IPS-NIHi7 (cell line): ENCODE data around the gene DLGAP1.
"Not testable (repeated sequence)": the region's sequence is repeated elsewhere in the genome, so short reads cannot be mapped to it uniquely, and the experiment has no call there.

ENCODE experiments used
- DNase-seq: peaks from one replicate; pipeline ENCODE4 v3.0.0; 2012; ENCODE audit warnings: mixed read lengths; ENCODE audit errors: extremely low spot score

The DLGAP1 gene

GRCh38 chr18:3498698-3499471 lies 956.2 kb downstream of the DLGAP1 start:
- peak; percentile 77 for DNase-seq

DNA sequence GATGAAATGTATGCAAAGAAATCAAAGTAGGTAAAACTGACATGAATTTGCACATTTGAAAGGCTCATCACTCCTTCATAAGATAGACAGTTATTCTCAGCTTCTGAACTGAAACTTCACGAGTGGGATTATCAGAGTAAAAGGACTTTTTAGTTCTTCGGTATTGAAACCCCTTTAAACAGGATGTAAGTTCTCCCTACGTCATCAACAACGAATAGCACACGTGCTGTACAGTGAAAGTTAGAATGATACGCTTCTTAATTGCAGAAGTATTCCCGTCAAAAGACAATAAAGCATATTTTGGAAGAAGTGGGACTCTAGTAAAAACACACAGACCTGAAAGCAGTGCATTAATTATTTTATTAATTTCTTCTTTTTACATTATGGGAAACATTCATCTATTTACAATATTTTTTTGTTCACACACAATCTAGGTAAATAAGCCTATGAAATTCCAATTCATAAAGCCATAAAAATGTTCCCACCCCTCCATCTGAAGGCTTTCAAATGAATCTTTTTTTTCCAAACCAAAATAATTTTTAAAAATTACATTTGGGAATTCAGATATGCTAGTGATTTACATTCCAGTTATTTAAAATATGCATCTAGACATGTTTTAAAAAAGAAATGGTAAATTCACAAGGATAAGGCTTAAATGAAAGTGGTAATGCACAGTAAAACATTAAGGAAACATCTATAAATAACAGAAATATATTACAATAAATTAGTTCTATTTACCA lies 959.2 kb downstream of the DLGAP1 start:
- DNase-seq = no peak

GRCh38 chr18:3494569-3494968 lies 960.5 kb downstream of the DLGAP1 start:
- DNase-seq = no peak

- DNase-seq = no peak
Measured at GRCh38 chr18:3494245-3494526, 960.9 kb downstream of the DLGAP1 start.

DNA sequence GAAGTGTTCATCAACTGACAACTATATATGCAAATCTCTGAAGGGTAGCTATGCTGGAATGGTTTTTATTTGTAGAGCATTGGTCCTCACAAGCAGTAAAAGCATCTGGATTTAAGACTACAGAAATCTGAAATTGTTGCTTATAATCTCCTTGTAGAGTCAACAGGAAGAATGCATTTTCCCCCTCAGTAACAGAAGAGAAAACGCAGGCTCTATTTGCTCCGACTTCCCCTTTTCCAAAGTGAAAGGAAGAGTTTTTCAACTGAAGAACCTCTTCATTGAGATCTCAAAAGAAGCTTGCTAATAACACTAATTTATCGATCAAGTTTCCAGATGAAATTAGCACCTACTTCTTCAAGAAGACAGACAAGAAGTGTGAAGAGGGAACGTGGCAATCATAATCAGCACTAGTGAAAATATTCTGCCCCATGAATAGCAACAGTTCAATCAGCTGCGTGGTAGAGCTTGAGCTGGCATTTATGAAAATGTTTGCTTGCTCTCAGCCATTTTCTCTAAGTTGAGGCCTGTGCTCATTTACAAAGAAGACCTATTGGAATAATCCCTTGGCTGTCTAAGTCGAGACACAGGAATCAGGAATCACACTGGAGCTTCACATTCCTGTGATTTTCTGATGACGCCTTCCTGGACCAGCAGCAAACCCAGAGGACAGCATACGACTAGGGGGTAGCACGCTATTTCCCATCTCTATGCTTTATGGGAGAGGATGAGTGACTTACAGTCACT lies 961.4 kb downstream of the DLGAP1 start:
- DNase-seq = peak; percentile 31

DNA sequence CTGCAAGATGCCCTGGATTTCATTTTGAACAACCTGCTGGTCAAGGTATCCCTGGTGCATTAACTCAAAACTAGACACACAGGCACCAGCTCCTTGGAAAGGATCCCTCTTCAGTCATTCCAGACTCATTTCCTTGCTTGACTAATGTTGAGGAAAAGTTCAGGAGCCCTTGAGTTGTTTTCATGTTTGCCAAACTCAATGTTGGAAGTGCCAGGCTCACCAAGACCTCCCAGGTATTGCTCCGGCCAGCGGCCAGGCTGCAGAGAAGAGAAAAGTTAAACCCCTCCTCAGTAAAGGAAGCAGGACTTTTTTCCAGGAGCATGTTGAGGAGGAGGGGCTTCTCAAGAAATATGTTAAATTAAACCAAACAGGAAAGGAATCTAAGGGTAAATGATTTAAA lies 962.4 kb downstream of the DLGAP1 start:
- DNase-seq = no peak

DNA sequence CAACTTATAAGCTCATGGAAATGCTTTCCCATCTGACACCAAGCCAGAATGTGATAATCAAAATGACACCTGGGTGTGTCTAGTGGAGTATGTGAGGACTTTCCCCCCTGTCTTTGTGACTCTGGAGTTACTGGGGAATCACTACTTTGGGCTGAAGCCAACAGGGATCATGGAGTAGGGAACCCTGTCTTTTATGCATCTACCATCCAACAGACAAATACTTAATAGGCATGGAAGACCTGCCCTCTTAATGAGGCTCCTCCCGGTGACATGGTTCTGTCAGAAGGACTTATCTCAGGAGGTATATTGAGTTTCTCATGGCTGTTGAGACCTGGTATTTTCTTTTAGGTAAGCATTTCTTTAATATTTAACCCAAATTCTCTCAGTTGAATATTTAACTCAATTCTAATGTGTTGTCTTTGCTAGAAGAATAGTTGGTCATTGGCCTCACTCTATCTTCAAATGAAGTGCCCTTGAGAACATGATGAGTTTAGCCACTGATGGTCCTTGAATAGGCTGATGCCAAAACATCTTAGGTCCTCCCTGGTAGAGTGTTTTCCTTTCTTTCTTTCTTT lies 963.0 kb downstream of the DLGAP1 start:
- DNase-seq = no peak

- no peak for DNase-seq
Measured at GRCh38 chr18:3489462-3489861, 965.6 kb downstream of the DLGAP1 start.

DNA sequence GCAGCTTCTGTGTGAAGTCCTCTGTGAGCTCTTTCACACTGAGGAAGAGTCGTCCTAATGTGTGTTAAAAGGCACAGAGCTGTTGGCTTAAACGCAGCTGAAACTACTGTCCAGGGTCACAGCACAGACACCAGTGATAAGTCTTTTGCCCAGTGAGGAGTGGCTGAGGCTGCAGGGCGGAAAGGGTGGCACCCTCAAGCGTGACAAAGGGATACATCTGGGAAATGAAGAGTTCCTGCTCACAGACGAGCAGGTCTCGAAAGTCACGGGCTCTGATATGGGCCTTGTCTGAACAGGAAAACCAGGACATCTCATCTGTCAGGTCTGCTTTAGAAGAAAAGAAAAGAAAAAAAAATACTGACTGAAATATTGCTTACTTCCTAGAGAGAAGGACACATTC lies 968.6 kb downstream of the DLGAP1 start:
- no peak for DNase-seq

DNA sequence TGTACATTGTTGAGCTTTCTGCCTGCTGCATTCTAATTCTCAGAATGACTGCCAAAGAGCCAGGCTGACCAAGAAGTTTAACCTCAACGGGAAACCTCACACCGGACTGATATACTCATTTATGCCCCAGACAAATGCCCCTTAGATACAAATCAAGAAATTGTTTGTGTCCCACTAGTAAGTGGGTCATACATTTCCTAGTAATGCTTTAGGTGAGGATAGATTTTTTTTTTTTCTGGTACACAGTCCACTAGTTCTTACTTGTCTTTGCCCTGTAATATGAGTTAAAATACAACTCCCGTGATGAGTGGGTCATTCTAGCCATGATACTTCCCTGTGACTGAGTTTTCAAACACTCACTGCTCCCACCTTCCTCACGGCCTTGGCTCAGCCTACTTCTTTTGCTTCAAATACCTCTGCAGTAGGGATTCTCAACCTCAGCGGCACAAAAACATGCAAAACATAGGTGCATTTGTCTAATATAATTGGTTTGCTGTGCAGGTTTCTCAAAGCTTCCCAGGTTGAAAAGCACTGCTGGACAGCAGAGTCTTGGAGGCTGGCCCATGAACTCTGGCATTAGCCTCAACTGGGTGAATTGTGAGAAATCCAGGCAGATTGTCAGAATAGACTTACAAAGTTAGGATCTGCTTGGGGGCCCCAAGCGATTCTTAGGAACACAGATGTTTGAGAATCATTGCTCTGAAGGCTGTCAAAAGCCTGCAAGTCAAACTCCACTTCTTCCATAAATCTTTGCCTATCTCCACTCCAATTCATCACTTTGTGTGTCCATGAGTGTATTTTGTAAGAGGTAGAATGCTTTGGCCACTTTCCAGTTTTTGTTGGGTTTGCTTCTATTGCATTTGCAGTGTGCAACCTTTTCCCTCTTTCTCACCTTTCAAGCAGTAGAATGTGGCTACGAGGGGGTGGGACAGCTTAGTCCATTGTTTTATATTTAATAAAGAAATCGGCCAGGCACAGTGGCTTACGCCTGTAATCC lies 969.7 kb downstream of the DLGAP1 start:
- DNase-seq = no peak

GRCh38 chr18:3482258-3482657 lies 972.8 kb downstream of the DLGAP1 start:
- DNase-seq = no peak

GRCh38 chr18:3481696-3482210 lies 973.4 kb downstream of the DLGAP1 start:
- DNase-seq = peak; percentile 78

- no peak for DNase-seq
Measured at GRCh38 chr18:3480827-3481573, 974.1 kb downstream of the DLGAP1 start.

DNA sequence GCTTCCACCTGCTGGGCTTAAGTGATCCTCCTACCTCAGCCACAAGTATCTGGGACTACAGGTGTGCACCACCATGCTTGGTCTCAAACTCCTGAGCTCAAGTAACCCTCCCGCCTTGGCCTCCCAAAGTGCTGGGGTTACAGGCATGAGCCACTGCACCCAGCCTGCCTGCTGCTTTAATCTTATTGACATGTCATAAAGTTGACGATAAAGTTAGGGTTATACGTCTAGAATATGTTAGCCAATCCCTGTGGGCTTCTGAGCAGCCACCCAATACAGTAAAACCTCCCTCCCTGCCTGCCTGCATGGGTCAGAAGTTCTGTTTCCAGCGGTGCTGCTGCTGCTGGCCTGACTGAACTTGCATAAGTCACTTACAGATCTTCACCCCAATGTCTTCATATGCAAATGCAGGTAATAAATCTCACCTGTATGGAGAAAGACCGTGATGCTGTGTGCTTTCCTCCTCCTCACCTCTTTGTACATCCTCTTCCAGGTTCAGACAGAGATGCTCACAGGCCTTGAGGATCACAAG lies 975.1 kb downstream of the DLGAP1 start:
- no peak for DNase-seq

- no peak for DNase-seq
Measured at GRCh38 chr18:3478262-3478978, 976.7 kb downstream of the DLGAP1 start.

GRCh38 chr18:3472681-3473544 lies 982.2 kb downstream of the DLGAP1 start:
- DNase-seq = no peak

- DNase-seq = not testable (repeated sequence)
Measured at GRCh38 chr18:3472121-3472520, 983.0 kb downstream of the DLGAP1 start.

DNA sequence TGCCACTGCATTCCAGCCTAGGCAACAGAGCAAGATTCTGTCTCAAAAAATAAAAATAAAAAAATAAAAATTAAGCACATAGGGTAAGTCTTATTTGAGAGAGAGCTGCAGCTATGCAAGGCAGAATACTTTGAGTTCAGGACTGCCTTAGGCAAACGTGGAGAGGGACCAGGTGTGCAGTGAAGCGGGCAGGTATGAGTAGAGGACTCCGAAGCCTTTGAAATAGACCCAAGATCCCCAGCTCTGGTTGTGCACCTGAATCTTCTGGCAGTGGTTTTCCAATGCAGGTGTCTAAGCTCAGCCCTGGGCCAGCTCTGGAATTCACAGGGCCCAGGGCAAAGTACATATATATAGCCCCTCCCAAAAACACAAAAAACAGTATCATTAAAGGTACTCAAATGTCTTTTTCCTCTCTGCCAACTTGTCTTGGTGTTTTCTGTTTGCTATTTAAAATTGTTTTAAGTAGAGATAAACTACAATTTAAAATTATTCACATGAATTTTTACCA lies 983.9 kb downstream of the DLGAP1 start:
- DNase-seq = no peak
